GM12875 (cell line): ENCODE data around the gene KCNH6.

ENCODE experiments used
- H3K4me3 ChIP-seq: one replicate; pipeline ENCODE4 v1.5.1; 2011; ENCODE audit warnings: low read depth, low read length, control low read depth
- CTCF ChIP-seq: IDR thresholded peaks from 2 replicates; pipeline ENCODE4 v1.5.1; 2011; ENCODE audit warnings: low read depth, mild to moderate bottlenecking, control low read depth, inconsistent platforms, low read length, moderate library complexity, borderline replicate concordance; ENCODE audit not compliant: insufficient read depth

Gene KCNH6

DNA sequence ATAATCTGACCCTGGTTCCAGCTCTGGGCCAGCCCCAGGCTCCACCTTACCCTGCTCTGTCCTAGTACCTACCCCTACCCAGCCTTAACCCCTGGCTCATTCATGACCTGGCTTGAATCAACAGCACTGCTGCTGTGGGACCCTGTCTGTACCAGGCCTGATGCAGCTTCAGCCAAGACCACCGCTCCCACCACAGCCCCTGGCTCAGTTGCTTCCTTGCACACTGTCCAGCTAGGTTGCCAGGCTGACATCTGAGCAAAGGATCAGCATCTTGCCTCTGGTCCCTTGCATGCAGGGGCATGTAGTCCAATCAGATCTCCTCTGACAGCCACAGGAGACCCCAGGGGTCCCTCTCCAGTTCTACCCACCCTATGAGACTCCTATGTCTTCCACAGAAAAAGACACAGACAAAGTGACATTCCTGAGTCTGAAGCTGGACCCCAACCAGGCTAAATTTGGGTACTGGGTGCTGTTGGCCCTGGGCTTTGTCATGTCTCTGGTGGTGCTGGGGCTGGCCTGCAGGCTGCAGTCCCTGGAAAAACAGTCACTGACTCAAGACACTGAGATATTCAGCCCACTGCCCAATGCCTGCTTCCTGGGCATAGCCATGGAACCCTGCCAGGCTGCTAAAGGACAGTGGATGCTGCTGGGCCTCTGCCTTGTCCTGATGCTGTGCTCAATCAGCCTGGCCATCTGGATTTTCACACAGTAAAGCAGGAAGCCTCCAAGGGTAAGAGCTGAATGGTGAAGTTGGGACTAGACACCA, 3.9 kb upstream of the KCNH6 start:
- no peak overlapping the region for H3K4me3 ChIP-seq
- no peak for TF ChIP-seq CTCF

GRCh38 chr17:63519972-63520882, 2.9 kb upstream of the KCNH6 start:
- TF ChIP-seq CTCF: no peak
- H3K4me3 ChIP-seq: no peak overlapping the region

- H3K4me3 ChIP-seq: no peak overlapping the region
- TF ChIP-seq CTCF: no peak
These were observed 893 bp downstream of the KCNH6 start for GRCh38 chr17:63524051-63524450.

- H3K4me3 ChIP-seq: no peak overlapping the region
- TF ChIP-seq CTCF: no peak
These were observed 2.2 kb downstream of the KCNH6 start for GRCh38 chr17:63525190-63525946.

DNA sequence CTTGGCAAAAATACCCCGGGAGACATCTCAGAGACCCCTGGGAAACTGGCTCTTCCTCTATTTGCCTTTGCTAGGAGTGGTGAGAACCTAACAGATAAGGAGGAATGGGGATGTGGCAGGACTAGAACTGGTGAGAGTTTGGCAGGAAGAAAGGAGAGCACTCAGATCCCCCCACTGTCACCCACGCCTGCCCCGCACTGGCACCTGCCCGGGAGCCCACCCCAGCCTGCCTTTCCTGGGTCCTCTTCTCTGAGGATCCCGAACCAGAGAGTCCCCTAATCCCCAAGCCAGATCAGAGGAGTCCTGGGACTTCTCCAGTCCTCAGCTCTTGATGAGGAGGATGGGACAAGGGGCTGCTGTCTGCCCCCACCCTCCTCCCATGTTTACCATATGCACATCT, 3.7 kb downstream of the KCNH6 start:
- no peak for TF ChIP-seq CTCF
- no peak overlapping the region for H3K4me3 ChIP-seq

- TF ChIP-seq CTCF: no peak
- no peak overlapping the region for H3K4me3 ChIP-seq
These were observed 5.0 kb downstream of the KCNH6 start for GRCh38 chr17:63528183-63528582.
